Mammary epithelial cell (primary cell): Measurements from ENCODE around the gene PHEX.

Experiments used
- EZH2 ChIP-seq: IDR thresholded peaks from 2 replicates; pipeline ENCODE4 v1.6.1; 2012; ENCODE audit warnings: low read length, inconsistent platforms, borderline replicate concordance
- TF ChIP-seq, protein P1 (sequence below), 2 donors: IDR thresholded peaks in 1 of 2; conservative IDR thresholded peaks in 1 of 2; 2 replicates each; pipeline ENCODE4 v1.5.1; 2011 to 2012; ENCODE audit warnings: inconsistent platforms in 2 of 2, low read length in 2 of 2, mild to moderate bottlenecking in 2 of 2, control low read depth in 1 of 2, low read depth in 1 of 2; ENCODE audit not compliant: insufficient read depth in 1 of 2; ENCODE audit errors: extremely low read depth in 1 of 2

DNA sequence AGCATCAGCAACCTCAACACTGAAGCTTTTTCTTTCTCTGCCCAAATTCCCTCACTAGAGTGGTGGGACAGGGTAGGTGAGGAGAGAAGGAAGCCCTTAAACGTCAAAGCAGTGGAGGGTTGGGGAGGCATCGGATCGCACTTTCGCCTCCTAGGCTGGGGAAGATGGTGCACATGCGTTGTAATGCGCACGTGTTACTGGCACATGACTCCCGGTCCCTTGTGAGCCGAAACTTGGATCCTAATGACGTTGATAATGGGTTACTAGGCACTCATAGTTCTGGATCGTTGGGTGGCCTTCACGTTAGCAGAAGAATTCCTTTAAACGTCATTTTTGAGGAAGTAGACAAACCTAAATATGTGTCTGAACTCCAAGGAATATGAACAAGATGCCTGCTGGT is 240.5 kb downstream of the PHEX start, which contains the start of gene CBLL2:
- no peak for TF ChIP-seq EZH2
- TF ChIP-seq, protein P1, sequence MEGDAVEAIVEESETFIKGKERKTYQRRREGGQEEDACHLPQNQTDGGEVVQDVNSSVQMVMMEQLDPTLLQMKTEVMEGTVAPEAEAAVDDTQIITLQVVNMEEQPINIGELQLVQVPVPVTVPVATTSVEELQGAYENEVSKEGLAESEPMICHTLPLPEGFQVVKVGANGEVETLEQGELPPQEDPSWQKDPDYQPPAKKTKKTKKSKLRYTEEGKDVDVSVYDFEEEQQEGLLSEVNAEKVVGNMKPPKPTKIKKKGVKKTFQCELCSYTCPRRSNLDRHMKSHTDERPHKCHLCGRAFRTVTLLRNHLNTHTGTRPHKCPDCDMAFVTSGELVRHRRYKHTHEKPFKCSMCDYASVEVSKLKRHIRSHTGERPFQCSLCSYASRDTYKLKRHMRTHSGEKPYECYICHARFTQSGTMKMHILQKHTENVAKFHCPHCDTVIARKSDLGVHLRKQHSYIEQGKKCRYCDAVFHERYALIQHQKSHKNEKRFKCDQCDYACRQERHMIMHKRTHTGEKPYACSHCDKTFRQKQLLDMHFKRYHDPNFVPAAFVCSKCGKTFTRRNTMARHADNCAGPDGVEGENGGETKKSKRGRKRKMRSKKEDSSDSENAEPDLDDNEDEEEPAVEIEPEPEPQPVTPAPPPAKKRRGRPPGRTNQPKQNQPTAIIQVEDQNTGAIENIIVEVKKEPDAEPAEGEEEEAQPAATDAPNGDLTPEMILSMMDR (conservative IDR thresholded peaks at IDR 0.05 in 1 of 2, IDR thresholded peaks at IDR 0.05 in 1 of 2; ENCODE audit: extremely low read depth in 1 of 2, insufficient read depth in 1 of 2, low read depth in 1 of 2, low read length in 2 of 2), result no peak
